Keratinocyte (primary cell): Measurements from ENCODE around the gene UMODL1. TPM values are rescaled to one million over a fixed set of nuclear protein-coding genes. Genes with fewer than 3 reads are reported as not detected.

Source experiments
- DNase-seq: peaks from one replicate; pipeline ENCODE4 v3.0.0-alpha.2; 2011; ENCODE audit warnings: low read depth, missing footprints, low spot score
- FAIRE-seq: peaks from 2 replicates; lab custom pipeline; 2011; peaks lifted over from hg19 to GRCh38; lab: Jason Lieb, UNC
- H2AFZ ChIP-seq: 2 replicates; pipeline ENCODE4 v1.6.0; 2012; ENCODE audit warnings: low read length, control low read depth, inconsistent platforms; ENCODE audit not compliant: control insufficient read depth
- H3K27ac ChIP-seq: 2 replicates; pipeline ENCODE4 v1.5.1; 2011; ENCODE audit warnings: low read length; ENCODE audit not compliant: control insufficient read depth, insufficient read depth
- H3K27me3 ChIP-seq: 3 replicates; pipeline ENCODE4 v1.6.0; 2011; ENCODE audit warnings: low read length; ENCODE audit not compliant: control insufficient read depth, insufficient read depth; ENCODE audit errors: extremely low read depth
- H3K36me3 ChIP-seq, 2 experiments: 2 replicates in 1 of 2; 3 replicates in 1 of 2; pipeline ENCODE4 v1.5.1; 2011; ENCODE audit warnings: low read length in 2 of 2, mild to moderate bottlenecking in 1 of 2; ENCODE audit not compliant: control insufficient read depth in 2 of 2, insufficient read depth in 2 of 2; ENCODE audit errors: extremely low read depth in 1 of 2
- H3K4me1 ChIP-seq: 3 replicates; pipeline ENCODE4 v1.5.1; 2011; ENCODE audit warnings: low read length; ENCODE audit not compliant: control insufficient read depth, insufficient read depth; ENCODE audit errors: extremely low read depth
- H3K4me2 ChIP-seq: 3 replicates; pipeline ENCODE4 v1.6.0; 2011; ENCODE audit warnings: low read depth, low read length; ENCODE audit not compliant: control insufficient read depth, insufficient read depth; ENCODE audit errors: extremely low read depth
- H3K4me3 ChIP-seq, 3 experiments: fragments of 200-600 bp in 1 of 3; sonication (generic) in 1 of 3; 2 replicates in 2 of 3; 3 replicates in 1 of 3; pipeline ENCODE4 v1.5.1; 2011 to 2016; ENCODE audit warnings: low read length in 3 of 3, mild to moderate bottlenecking in 3 of 3, control low read depth in 2 of 3, inconsistent platforms in 1 of 3, low read depth in 1 of 3, mixed read lengths in 1 of 3, mixed run types in 1 of 3, moderate library complexity in 1 of 3; ENCODE audit not compliant: control insufficient read depth in 2 of 3, insufficient read depth in 2 of 3; ENCODE audit errors: extremely low read depth in 1 of 3
- H3K79me2 ChIP-seq: 2 replicates; pipeline ENCODE4 v1.6.0; 2012; ENCODE audit warnings: low read length; ENCODE audit not compliant: control insufficient read depth, insufficient read depth
- H3K9ac ChIP-seq: 3 replicates; pipeline ENCODE4 v1.6.0; 2011; ENCODE audit warnings: low read length; ENCODE audit not compliant: control insufficient read depth, insufficient read depth; ENCODE audit errors: extremely low read depth
- H3K9me1 ChIP-seq: 3 replicates; pipeline ENCODE4 v1.6.0; 2011; ENCODE audit warnings: low read length; ENCODE audit not compliant: control insufficient read depth, insufficient read depth; ENCODE audit errors: extremely low read depth
- H3K9me3 ChIP-seq: 2 replicates; pipeline ENCODE4 v1.5.1; 2012; ENCODE audit warnings: low read depth, low read length; ENCODE audit not compliant: control insufficient read depth
- H4K20me1 ChIP-seq: 3 replicates; pipeline ENCODE4 v1.6.0; 2011; ENCODE audit warnings: low read length; ENCODE audit not compliant: control insufficient read depth, insufficient read depth; ENCODE audit errors: extremely low read depth
- EZH2 ChIP-seq: IDR thresholded peaks from one replicate; pipeline ENCODE4 v1.6.1; 2012; ENCODE audit warnings: inconsistent platforms, mild to moderate bottlenecking, low read length, moderate library complexity
- dilution Hi-C: fragments of 300-500 bp; cut with MboI; formaldehyde crosslinking; loops from one replicate; pipeline ENCODE4 v1.7.0; 2020; ENCODE audit warnings: low sequenced_read_pairs; ENCODE audit not compliant: extremely low pct_ligation_motif_present
- polyA plus RNA-seq, 5 experiments: library from polyadenylated mRNA; depleted of rRNA in 3 of 5; stranded (reverse) in 3 of 5; stranded (forward) in 1 of 5; unstranded in 1 of 5; fragments of >200 nt; gene quantifications; 1 replicate in 1 of 5; 2 replicates in 3 of 5; 3 replicates in 1 of 5; pipeline versions ENCODE4 v1.2.1 to v1.2.3, GENCODE V29; 2011 to 2012; ENCODE audit warnings: missing spikeins in 2 of 5, low read depth in 1 of 5, low replicate concordance in 1 of 5
- TF ChIP-seq, protein P1 (sequence below), 3 experiments: IDR thresholded peaks in 1 of 3; conservative IDR thresholded peaks in 1 of 3; optimal IDR thresholded peaks in 1 of 3; 2 replicates in 2 of 3; 3 replicates in 1 of 3; pipeline versions ENCODE3 to v1.5.1; 2011; ENCODE audit warnings: low read length in 3 of 3, mild to moderate bottlenecking in 3 of 3, moderate library complexity in 2 of 3, control low read depth in 1 of 3, inconsistent platforms in 1 of 3; ENCODE audit not compliant: insufficient read depth in 2 of 3; ENCODE audit errors: extremely low read depth in 1 of 3

The UMODL1 gene
- polyA plus RNA-seq, 1 donor (not counting 4 experiments of a cell fraction or from before 2014, with no cell fraction given): 0.03 TPM

DNA sequence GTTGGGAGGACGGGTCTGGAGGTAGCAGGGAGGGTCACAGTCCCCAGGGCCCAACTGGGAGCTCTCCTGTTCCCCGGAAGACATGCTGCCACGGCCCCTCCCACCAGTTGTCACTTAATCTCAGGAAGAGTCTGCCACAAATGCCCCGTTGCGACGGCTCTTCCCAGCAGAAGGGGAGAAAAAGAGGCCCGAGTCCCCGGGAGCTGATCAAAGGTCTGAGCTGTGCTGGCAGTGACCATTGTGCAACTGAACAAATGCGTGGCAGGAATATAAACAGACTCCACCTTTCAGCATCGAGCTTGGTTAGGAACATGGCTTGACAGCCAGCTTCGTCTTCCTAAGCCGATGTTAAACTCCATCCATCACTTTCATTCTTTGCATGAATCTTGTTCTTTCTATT is 33.2 kb upstream of the UMODL1 start:
- no peaks in the 10 kb centered on the region for H4K20me1 ChIP-seq
- TF ChIP-seq, protein P1, sequence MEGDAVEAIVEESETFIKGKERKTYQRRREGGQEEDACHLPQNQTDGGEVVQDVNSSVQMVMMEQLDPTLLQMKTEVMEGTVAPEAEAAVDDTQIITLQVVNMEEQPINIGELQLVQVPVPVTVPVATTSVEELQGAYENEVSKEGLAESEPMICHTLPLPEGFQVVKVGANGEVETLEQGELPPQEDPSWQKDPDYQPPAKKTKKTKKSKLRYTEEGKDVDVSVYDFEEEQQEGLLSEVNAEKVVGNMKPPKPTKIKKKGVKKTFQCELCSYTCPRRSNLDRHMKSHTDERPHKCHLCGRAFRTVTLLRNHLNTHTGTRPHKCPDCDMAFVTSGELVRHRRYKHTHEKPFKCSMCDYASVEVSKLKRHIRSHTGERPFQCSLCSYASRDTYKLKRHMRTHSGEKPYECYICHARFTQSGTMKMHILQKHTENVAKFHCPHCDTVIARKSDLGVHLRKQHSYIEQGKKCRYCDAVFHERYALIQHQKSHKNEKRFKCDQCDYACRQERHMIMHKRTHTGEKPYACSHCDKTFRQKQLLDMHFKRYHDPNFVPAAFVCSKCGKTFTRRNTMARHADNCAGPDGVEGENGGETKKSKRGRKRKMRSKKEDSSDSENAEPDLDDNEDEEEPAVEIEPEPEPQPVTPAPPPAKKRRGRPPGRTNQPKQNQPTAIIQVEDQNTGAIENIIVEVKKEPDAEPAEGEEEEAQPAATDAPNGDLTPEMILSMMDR (optimal IDR thresholded peaks at IDR 0.05 in 1 of 3, IDR thresholded peaks at IDR 0.05 in 1 of 3, conservative IDR thresholded peaks at IDR 0.05 in 1 of 3; ENCODE audit: extremely low read depth in 1 of 3, insufficient read depth in 2 of 3, low read length in 3 of 3): no peak
- no peak for TF ChIP-seq EZH2
- H3K4me2 ChIP-seq: no peak overlapping the region
- no peaks in the 10 kb centered on the region for H3K9me3 ChIP-seq
- no peaks in the 10 kb centered on the region for H3K9me1 ChIP-seq
- no peak for FAIRE-seq
- H2AFZ ChIP-seq: no peak overlapping the region
- peaks cover 38% of the 10 kb centered on the region for H3K4me1 ChIP-seq
- no peaks in the 10 kb centered on the region for H3K36me3 ChIP-seq
- H3K4me3 ChIP-seq: no peak overlapping the region
- DNase-seq: no peak
- no peaks in the 10 kb centered on the region for H3K27me3 ChIP-seq
- no peak overlapping the region for H3K27ac ChIP-seq
- no peak overlapping the region for H3K9ac ChIP-seq
- H3K79me2 ChIP-seq: no peaks in the 10 kb centered on the region
- dilution Hi-C loops: no loop called here

- DNase-seq: no peak
- H3K9ac ChIP-seq: no peak overlapping the region
- dilution Hi-C loops: no loop called here
- no peak for FAIRE-seq
- H3K27me3 ChIP-seq: no peaks in the 10 kb centered on the region
- H3K4me2 ChIP-seq: no peak overlapping the region
- TF ChIP-seq, protein P1 (optimal IDR thresholded peaks at IDR 0.05 in 1 of 3, IDR thresholded peaks at IDR 0.05 in 1 of 3, conservative IDR thresholded peaks at IDR 0.05 in 1 of 3; ENCODE audit: extremely low read depth in 1 of 3, insufficient read depth in 2 of 3, low read length in 3 of 3): no peak
- no peak for TF ChIP-seq EZH2
- no peak overlapping the region for H3K4me3 ChIP-seq
- H4K20me1 ChIP-seq: no peaks in the 10 kb centered on the region
- no peaks in the 10 kb centered on the region for H3K79me2 ChIP-seq
- H3K4me1 ChIP-seq: peaks cover 41% of the 10 kb centered on the region
- no peak overlapping the region for H2AFZ ChIP-seq
- H3K9me3 ChIP-seq: no peaks in the 10 kb centered on the region
- H3K27ac ChIP-seq: no peak overlapping the region
- no peaks in the 10 kb centered on the region for H3K36me3 ChIP-seq
- no peaks in the 10 kb centered on the region for H3K9me1 ChIP-seq
Observed at GRCh38 chr21:42038393-42038792, 32.7 kb upstream of the UMODL1 start.
